GM12801 (cell line): ENCODE measurements around the gene DGKI.

ENCODE experiments used
- TF ChIP-seq, protein P1 (sequence below): IDR thresholded peaks from one replicate; pipeline ENCODE4 v1.5.1; 2011; ENCODE audit warnings: control low read depth; ENCODE audit not compliant: insufficient read length; ENCODE audit errors: extremely low read depth

The DGKI gene

DNA sequence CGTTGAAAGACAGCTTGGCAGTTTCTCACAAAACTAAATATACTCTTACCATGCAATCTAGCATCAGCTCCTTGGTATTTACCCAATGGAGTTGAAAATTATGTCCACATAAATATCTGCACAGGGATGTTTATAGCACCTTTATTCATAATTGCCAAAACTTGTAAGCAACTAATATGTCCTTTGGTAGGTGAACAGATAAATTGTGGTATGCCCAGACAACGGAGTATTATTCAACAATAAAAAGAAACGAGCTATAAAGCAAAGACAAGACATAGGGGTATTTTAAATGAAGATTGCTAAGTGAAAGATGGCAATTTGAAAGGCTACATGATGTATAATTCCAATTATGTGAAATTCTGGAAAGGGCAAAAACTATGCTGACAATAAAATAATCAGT lies 340.7 kb downstream of the DGKI start:
- TF ChIP-seq, protein P1, sequence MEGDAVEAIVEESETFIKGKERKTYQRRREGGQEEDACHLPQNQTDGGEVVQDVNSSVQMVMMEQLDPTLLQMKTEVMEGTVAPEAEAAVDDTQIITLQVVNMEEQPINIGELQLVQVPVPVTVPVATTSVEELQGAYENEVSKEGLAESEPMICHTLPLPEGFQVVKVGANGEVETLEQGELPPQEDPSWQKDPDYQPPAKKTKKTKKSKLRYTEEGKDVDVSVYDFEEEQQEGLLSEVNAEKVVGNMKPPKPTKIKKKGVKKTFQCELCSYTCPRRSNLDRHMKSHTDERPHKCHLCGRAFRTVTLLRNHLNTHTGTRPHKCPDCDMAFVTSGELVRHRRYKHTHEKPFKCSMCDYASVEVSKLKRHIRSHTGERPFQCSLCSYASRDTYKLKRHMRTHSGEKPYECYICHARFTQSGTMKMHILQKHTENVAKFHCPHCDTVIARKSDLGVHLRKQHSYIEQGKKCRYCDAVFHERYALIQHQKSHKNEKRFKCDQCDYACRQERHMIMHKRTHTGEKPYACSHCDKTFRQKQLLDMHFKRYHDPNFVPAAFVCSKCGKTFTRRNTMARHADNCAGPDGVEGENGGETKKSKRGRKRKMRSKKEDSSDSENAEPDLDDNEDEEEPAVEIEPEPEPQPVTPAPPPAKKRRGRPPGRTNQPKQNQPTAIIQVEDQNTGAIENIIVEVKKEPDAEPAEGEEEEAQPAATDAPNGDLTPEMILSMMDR: no peak

DNA sequence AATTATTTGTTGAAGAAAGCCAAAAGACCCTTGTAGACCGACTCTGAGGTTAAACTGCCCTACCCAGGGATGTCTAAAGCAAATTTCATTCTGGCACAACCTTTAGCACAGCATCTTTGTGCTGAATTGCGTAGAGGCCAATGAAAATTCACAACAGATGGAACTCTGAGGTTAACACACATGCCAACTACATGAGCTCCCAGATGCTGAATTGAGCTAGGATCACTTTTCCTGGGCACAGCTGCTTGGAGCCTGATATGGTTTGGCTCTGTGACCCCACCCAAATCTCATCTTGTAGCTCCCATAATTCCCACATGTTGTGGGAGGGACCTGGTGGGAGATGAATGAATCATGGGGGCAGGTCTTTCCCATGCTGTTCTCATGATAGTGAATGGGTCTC lies 345.2 kb downstream of the DGKI start:
- TF ChIP-seq, protein P1: no peak

DNA sequence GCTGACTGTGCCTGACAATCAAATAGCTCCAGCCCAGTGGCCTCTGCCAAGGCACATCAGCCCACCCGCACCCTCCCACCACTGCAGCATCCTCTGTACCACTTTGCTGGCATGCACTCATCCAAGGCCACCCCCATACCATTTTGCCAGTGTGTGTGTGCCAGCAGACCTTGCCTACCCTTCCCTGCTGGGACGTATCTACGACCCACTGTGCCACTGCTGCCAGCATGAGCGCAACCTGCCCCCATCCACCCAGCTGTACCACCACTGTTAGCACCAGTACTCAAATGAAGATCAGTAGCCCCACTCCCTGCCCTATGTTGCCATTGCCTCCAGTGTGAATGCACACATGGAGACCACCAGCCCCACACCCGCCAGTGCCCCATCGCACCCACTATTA lies 353.9 kb downstream of the DGKI start:
- TF ChIP-seq, protein P1: no peak

DNA sequence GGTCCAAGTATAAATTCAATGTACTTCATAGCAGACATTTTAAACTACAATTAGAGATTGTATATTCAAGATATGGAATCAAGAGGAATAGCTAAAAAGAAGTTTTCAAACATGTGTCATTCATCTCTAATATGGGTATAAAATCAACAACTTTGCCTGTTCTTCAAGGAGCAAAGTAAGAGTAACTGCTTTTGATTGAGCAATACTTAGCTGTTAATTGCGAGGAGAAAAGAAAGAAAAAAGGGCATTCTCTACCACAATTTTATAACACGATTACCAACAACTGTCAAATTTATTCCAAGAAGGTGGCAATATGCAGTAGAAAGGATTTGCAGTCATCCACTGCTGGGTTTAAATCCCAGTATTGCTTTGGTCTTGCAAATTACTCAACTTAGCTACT lies 356.9 kb downstream of the DGKI start:
- TF ChIP-seq, protein P1: no peak

GRCh38 chr7:137488038-137488437 lies 358.7 kb downstream of the DGKI start:
- TF ChIP-seq, protein P1: no peak

GRCh38 chr7:137485818-137486217 lies 361.0 kb downstream of the DGKI start:
- TF ChIP-seq, protein P1: no peak

- TF ChIP-seq, protein P1: no peak
Observed at GRCh38 chr7:137484326-137484725, 362.4 kb downstream of the DGKI start.

DNA sequence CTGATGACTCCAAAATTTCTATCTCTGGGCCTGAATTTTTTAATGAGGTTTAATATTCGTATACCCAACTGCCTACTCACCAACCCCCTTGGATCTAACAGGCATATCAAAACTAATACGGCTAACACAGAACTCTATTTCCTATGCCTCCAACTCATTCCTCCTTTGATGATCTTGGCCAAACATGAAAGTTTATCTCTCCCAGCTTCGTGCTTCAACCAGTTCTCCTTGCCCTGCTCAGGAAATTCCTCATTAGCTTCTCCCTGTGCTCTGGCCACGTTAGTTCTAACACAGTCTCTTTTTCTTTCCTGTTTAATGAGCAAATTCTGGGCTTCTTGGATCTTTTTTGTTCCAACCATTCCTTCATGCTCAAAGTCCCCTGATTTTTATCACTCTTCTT lies 364.3 kb downstream of the DGKI start:
- TF ChIP-seq, protein P1: no peak
